ENCODE results near the gene IL17C.

GRCh38 chr16:88627531-88628411 is 10.6 kb upstream of the IL17C start:
- TF ChIP-seq CTCF (IDR thresholded peaks at IDR 0.05), result no peak
- no peak for TF ChIP-seq POLR2A (IDR thresholded peaks at IDR 0.05)

Data from testis (tissue), 2 donors.